Hematopoietic multipotent progenitor cell treated with erythropoietin and hydrocortisone succinate and interleukin-3 and kit ligand, for 4 days (in vitro differentiated cells): Measurements from ENCODE around the gene POLR3GL.
A peak's percentile ranks its signal among the peaks of the same experiment; 100 is the strongest.
"Not testable (repeated sequence)": the region's sequence is repeated elsewhere in the genome, so short reads cannot be mapped to it uniquely, and the experiment has no call there.

ENCODE experiments used
- DNase-seq: peaks from one replicate; pipeline ENCODE4 v3.0.0-alpha.2; 2015

The POLR3GL gene, protein sequence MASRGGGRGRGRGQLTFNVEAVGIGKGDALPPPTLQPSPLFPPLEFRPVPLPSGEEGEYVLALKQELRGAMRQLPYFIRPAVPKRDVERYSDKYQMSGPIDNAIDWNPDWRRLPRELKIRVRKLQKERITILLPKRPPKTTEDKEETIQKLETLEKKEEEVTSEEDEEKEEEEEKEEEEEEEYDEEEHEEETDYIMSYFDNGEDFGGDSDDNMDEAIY

GRCh38 chr1:145964328-145965118 lies at the start of gene POLR3GL, which contains the start of gene ANKRD34A:
POLR3GL (plus strand) TSS chr1:145964690; CDS start chr1:145974866, 10,176 bp downstream.
ANKRD34A (minus strand) TSS chr1:145964575; CDS start chr1:145961759, 2,816 bp downstream.
- peak; percentile 99 for DNase-seq

DNA sequence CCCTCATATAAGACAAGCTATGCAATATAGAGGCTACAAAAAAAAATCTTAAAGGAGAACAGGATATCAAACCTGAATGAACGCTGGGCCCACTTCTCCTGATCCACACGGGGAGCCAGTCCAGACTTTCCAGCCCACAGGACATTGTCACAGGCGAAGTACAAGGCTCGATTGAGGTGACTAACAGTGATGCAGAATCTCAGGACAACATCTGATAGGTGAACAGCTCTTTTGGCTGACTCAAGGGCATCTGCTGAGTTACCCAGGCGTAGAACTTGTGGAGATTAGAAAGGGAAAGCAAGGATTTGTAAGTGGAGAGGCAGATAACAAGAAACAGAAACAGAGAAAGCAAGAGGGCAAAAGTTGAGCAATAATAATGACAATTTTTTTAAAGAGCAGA lies 47.7 kb upstream of the POLR3GL start:
- DNase-seq = no peak

- DNase-seq = no peak
Observed at GRCh38 chr1:145917595-145917994, 46.9 kb upstream of the POLR3GL start.

- DNase-seq = peak; percentile 98
Observed at GRCh38 chr1:145918144-145918991, 46.1 kb upstream of the POLR3GL start, which contains the start of gene PEX11B. PEX11B (minus strand) TSS chr1:145918717; CDS start chr1:145918688, 29 bp downstream.

DNA sequence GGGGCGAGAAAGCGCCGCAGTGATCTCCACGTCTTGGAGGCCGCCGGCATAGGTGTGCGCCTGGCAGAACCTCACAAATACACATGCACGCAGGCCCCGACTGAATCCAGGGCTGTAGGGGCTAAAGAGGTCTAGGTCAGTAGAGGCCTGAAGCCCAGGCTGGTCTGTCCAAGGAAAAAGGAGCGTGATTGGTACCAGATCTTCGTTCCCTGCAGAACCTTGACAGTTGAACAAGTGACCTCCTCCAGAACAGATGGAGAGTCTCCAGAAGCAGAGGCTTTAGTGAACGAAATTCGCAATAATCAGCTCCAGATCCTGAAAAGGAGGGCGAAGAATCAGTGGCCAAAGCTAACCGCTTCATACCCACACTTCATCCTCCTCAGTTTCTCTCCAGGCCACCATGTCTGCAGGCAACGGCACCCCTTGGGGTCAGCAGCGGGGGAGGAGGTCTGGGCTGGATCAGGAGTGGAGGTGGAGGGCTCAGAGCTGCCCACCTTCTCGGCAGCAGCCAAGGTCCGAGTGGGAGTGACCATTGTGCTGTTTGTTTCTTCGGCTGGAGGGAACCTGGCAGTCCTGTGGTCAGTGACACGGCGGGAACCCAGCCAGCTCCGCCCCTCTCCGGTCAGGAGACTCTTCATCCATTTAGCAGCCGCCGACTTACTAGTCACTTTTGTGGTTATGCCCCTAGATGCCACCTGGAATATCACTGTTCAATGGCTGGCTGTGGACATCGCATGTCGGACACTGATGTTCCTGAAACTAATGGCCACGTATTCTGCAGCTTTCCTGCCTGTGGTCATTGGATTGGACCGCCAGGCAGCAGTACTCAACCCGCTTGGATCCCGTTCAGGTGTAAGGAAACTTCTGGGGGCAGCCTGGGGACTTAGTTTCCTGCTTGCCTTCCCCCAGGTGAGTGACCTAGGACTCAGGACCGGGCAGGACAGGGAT lies 45.2 kb upstream of the POLR3GL start:
- peak; percentile 73 for DNase-seq

DNA sequence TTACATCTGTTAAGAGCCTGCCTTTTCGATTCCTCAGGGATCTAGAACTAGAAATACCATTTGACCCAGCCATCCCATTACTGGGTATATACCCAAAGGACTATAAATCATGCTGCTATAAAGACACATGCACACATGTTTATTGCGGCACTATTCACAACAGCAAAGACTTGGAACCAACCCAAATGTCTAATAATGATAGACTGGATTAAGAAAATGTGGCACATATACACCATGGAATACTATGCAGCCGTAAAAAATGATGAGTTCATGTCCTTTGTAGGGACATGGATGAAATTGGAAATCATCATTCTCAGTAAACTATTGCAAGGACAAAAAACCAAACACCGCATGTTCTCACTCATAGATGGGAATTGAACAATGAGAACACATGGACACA lies 44.2 kb upstream of the POLR3GL start:
- not testable (repeated sequence) for DNase-seq

GRCh38 chr1:145922266-145922665 lies 42.2 kb upstream of the POLR3GL start:
- peak; percentile 29 for DNase-seq

- no peak for DNase-seq
Observed at GRCh38 chr1:145926686-145927062, 37.8 kb upstream of the POLR3GL start.

GRCh38 chr1:145927063-145927886 lies 37.2 kb upstream of the POLR3GL start, which contains the start of gene RBM8A:
RBM8A (minus strand) TSS chr1:145927484; CDS start chr1:145927426, 58 bp downstream.
- peak; percentile 99 for DNase-seq

DNA sequence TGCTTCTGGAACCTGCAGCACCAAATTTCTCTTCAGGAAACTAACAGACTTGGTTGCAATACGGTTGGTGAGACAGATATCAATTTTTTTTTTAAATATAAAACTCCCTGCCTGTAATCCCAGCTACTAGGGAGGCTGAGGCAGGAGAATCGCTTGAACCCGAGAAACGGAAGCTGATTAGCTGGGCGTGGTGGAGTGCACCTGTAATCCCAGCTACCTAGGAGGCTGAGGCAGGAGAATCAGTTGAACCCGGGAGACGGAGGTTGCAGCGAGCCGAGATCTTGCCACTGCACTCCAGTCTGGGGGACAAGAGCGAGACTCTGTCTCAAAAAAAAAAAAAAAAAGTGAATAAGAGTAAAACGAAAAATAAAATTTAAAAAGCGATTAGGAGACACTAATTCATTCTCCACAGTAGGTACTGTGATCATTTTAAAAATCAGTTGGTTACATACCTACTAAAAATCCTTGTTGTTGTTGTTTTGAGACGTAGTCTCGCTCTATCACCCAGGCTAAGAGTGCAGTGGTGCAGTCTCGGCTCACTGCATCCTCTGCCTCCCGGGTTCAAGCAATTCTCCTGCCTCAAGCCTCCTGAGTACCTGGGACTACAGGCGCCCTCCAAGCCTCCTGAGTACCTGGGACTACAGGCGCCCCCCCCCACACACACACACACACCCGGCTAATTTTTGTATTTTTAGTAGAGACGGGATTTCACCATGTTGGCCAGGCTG lies 36.4 kb upstream of the POLR3GL start:
- DNase-seq = no peak

DNA sequence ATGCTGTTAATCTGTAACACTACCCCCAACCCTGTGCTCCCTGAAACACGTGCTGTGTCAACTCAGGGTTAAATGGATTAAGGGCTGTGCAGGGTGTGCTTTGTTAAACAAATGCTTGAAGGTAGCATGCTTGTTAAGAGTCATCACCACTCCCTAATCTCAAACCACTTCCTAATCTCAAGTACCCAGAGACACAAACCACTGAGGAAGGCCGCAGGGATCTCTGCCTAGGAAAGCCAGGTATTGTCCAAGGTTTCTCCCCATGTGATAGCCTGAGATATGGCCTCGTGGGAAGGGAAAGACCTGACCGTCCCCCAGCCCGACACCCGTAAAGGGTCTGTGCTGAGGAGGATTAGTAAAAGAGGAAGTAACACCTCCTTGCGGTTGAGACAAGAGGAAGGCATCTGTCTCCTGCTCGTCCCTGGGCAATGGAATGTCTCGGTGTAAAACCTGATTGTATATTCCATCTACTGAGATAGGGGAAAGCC lies 31.9 kb upstream of the POLR3GL start:
- peak; percentile 88 for DNase-seq

- DNase-seq = no peak
Observed at GRCh38 chr1:145935708-145936107, 28.8 kb upstream of the POLR3GL start.

- DNase-seq = no peak
Observed at GRCh38 chr1:145936247-145936646, 28.2 kb upstream of the POLR3GL start.

GRCh38 chr1:145937436-145937835 lies 27.1 kb upstream of the POLR3GL start:
- DNase-seq = no peak

DNA sequence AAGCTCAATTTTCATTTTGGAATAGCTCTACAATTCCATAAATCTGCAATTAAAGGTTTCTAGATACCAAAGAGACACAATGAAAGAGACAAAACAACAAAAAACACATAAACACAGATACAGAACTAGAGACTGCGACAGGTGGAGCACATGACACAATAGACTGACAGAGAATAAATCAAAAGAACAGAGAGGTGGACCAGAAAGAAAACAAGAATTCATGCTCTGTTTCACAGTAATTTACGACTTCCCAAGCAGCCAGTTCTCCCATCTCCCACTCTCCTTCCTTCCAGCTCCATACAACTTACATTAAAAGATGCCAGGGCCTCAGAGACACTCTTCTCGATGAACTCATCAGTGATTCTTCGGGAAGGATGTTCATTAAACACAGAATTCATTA lies 22.1 kb upstream of the POLR3GL start:
- DNase-seq = no peak

DNA sequence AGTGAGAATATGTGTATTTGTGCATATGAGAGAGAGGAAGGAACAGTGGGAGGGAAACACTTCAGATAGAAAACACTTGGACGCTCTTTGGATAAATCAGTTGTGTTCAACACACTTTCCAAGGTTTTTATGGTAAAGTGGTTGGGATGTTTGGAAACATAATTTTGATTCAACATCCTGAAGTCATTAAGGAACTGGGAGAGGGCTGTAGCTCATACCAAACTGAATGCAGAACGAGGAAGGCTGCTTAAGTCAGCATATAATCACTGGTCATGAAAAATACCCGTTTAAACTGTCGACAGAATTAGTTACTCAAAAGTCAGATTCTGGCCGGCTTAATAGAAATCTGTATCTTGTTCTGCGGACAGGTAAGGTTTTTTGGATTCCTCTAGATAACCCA lies 21.6 kb upstream of the POLR3GL start:
- no peak for DNase-seq

GRCh38 chr1:145944532-145944931 lies 20.0 kb upstream of the POLR3GL start:
- DNase-seq = no peak

GRCh38 chr1:145946477-145946986 lies 18.0 kb upstream of the POLR3GL start:
- DNase-seq = no peak

DNA sequence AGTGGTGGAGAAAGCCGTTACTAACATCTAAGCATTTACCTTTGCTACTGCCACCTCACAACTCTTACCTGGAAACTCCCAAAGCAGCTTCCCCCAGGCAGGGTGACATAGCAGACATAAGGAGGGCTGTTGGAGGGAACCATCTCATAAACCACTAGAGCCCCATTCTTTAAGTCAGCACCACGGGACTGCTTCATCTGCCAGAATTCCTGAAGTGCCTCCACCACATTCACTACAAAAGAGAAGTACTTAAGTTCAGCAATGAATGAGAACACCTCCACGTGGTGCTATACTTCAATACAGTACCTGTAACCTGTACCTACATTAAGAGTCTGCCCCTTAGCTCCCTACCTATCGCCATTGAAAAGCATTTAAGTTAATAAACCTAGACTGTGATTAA lies 16.9 kb upstream of the POLR3GL start:
- no peak for DNase-seq

DNA sequence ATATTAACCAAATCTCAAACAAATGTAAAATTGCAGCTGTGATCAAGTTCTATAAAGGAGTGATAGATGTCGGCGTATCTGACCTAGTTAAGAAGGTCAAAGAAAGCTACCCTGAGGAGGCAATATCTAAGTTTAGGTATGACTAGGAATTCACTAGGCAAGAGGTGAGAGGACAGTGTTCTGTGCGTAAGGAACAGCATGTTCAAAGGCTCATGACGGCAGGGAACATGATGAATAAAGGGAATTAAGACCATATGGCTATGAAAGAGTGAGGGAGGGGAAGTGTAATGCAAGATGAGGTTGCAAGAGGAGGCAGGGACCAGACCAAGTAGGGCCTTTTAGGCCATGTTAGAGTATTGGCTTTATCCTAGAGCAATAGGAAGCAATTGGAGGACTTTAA lies 15.3 kb upstream of the POLR3GL start:
- DNase-seq = no peak
